ENCODE results near the gene TMEM184B.
"Not testable (repeated sequence)": the region's sequence is repeated elsewhere in the genome, so short reads cannot be mapped to it uniquely, and the experiment has no call there.

TMEM184B gene

GRCh38 chr22:38249803-38250642, 22.8 kb downstream of the TMEM184B start:
- DNase-seq (ENCODE audit: low read depth in 2 of 3, low spot score in 1 of 3): no peak

GRCh38 chr22:38249301-38249700, 23.5 kb downstream of the TMEM184B start:
- DNase-seq (ENCODE audit: low read depth in 2 of 3, low spot score in 1 of 3): no peak

GRCh38 chr22:38248280-38248679, 24.5 kb downstream of the TMEM184B start:
- no peak for DNase-seq (ENCODE audit: low read depth in 2 of 3, low spot score in 1 of 3)

- no peak for DNase-seq (ENCODE audit: low read depth in 2 of 3, low spot score in 1 of 3)
Observed at GRCh38 chr22:38247713-38248112, 25.1 kb downstream of the TMEM184B start.

GRCh38 chr22:38246692-38247091, 26.1 kb downstream of the TMEM184B start:
- no peak for DNase-seq (ENCODE audit: low read depth in 2 of 3, low spot score in 1 of 3)

- DNase-seq (ENCODE audit: low read depth in 2 of 3, low spot score in 1 of 3): no peak
Observed at GRCh38 chr22:38246046-38246658, 26.7 kb downstream of the TMEM184B start.

GRCh38 chr22:38244106-38244505, 28.7 kb downstream of the TMEM184B start:
- no peak for DNase-seq (ENCODE audit: low read depth in 2 of 3, low spot score in 1 of 3)

GRCh38 chr22:38243007-38243765, 29.6 kb downstream of the TMEM184B start:
- no peak for DNase-seq (ENCODE audit: low read depth in 2 of 3, low spot score in 1 of 3)

- DNase-seq (ENCODE audit: low read depth in 2 of 3, low spot score in 1 of 3): no peak
Observed at GRCh38 chr22:38240734-38241252, 32.0 kb downstream of the TMEM184B start.

GRCh38 chr22:38239101-38239761, 33.6 kb downstream of the TMEM184B start:
- no peak for DNase-seq (ENCODE audit: low read depth in 2 of 3, low spot score in 1 of 3)

- DNase-seq (ENCODE audit: low read depth in 2 of 3, low spot score in 1 of 3): no peak
Observed at GRCh38 chr22:38238519-38239071, 34.2 kb downstream of the TMEM184B start.

- no peak for DNase-seq (ENCODE audit: low read depth in 2 of 3, low spot score in 1 of 3)
Observed at GRCh38 chr22:38236786-38237185, 36.0 kb downstream of the TMEM184B start.

GRCh38 chr22:38235240-38235850, 37.5 kb downstream of the TMEM184B start:
- no peak for DNase-seq (ENCODE audit: low read depth in 2 of 3, low spot score in 1 of 3)

GRCh38 chr22:38233856-38234255, 39.0 kb downstream of the TMEM184B start:
- DNase-seq (ENCODE audit: low read depth in 2 of 3, low spot score in 1 of 3): not testable (repeated sequence)

- DNase-seq (ENCODE audit: low read depth in 2 of 3, low spot score in 1 of 3): no peak
Observed at GRCh38 chr22:38233427-38233826, 39.4 kb downstream of the TMEM184B start.

- no peak for DNase-seq (ENCODE audit: low read depth in 2 of 3, low spot score in 1 of 3)
Observed at GRCh38 chr22:38232196-38232595, 40.6 kb downstream of the TMEM184B start.

GRCh38 chr22:38230916-38231315, 41.9 kb downstream of the TMEM184B start:
- DNase-seq (ENCODE audit: low read depth in 2 of 3, low spot score in 1 of 3): no peak

GRCh38 chr22:38230108-38230825, 42.5 kb downstream of the TMEM184B start:
- DNase-seq (ENCODE audit: low read depth in 2 of 3, low spot score in 1 of 3): peak in 1 of 3 donors; percentile 30

GRCh38 chr22:38228873-38229740, 43.7 kb downstream of the TMEM184B start:
- DNase-seq (ENCODE audit: low read depth in 2 of 3, low spot score in 1 of 3): no peak
